Activated CD8-positive, alpha-beta memory T cell treated with anti-CD3 and anti-CD28 coated beads for 24 hours (primary cell): Measurements from ENCODE around the gene NUP210L.
"Not testable (repeated sequence)": the region's sequence is repeated elsewhere in the genome, so short reads cannot be mapped to it uniquely, and the experiment has no call there.

Experiments
- DNase-seq: peaks from one replicate; pipeline ENCODE4 v3.0.0-alpha.2; 2020

The NUP210L gene

DNA sequence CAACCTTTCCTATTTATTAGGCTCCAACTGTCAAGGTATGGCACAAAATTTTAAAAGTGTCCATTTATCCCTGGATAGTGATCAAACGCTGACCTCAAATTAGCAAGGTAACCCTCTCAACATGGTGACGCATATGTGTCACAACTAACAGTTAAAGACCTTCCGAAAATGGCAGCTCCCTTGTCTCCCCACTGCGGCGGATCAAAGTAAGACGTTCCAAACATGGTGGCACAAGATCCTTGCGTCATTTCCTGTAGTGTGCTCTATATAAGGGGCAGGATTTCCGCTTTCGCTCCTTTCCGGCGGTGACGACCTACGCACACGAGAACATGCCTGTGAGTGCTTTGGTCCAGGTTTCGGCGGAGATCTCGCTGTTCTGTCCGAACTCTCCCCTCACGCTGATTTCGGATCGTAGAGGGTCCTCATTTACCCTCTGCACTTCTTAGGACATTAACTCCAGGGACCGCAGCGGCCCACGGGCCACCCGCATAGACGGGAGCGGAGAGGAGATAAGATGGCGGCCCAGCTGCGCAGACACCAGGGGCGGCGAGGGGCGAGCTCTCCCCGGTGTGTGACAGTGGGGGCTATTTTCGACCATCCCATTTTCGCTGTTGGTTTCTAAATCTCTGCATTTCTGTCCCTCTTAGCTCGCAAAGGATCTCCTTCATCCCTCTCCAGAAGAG is 164.3 kb downstream of the NUP210L start, which contains the start of gene RPS27:
TSS of gene RPS27 (plus strand) at position 295 of the 683 bp plus-strand sequence. CDS start at position 330, 35 bp downstream.
- peak; percentile 94 for DNase-seq

DNA sequence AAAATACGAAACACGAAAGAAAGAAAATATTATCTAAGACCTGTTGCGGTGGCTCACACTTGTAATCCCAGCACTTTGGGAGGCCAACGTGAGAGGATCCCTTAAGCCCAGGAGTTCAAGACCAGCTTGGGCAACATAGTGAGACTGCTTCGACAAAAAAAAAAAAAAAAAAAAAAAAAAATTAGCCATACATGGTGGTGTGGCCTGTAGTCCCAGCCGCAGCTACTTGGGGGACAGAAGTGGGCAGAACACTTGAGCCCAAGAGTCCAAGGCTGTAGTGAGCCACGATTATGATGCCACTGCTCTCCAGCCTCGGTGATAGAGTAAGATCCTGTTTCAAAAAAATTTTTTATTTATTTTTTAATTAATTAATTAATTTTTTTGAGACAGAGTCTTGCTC is 167.3 kb downstream of the NUP210L start:
- DNase-seq = no peak

- peak; percentile 75 for DNase-seq
Observed at GRCh38 chr1:153985941-153986761, 168.7 kb downstream of the NUP210L start, which contains the start of gene RAB13. Gene RAB13, minus strand, starts transcription at chr1:153986339. Its CDS starts 103 bp downstream, at chr1:153986236.

- DNase-seq = peak; percentile 75
Observed at GRCh38 chr1:153985341-153985912, 169.4 kb downstream of the NUP210L start.

DNA sequence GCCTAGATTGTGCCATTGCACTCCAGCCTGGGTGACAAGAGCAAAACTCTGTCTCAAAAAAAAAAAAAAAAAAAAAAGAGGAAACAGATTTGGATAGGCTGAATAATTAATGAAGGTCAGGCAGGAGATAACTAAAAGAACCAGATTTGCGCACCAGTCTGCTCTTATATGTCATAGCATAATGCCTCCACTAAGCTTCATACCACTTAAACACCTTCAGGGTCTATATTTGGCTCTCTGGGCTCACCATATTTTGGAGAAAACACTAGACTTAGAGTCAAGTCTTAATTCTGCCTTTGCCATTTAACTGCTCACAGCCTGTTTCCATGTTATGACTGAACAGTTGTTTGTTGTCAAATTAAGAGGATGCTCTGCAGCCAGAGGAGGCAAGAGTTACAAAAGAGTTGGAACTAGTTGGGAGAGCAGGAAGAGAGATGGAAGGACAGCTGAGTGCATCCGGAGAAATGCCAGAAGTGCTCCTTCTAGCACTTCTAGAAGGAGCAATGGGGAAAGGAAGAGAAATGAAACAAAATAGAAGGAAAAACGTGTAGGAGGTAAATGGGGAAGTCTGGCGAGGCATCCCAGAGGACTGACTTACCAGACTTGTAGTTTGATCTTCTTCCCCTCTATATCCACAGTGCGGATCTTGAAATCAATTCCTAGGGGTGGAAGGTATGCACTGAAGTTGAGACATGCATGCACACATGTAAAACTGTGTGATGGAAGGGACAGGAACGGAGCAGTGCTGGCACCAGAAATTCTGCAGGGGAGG is 170.6 kb downstream of the NUP210L start:
- no peak for DNase-seq

GRCh38 chr1:153981735-153982134 is 173.1 kb downstream of the NUP210L start:
- not testable (repeated sequence) for DNase-seq

GRCh38 chr1:153979091-153979490 is 175.8 kb downstream of the NUP210L start:
- not testable (repeated sequence) for DNase-seq

GRCh38 chr1:153978274-153978909 is 176.5 kb downstream of the NUP210L start:
- no peak for DNase-seq

DNA sequence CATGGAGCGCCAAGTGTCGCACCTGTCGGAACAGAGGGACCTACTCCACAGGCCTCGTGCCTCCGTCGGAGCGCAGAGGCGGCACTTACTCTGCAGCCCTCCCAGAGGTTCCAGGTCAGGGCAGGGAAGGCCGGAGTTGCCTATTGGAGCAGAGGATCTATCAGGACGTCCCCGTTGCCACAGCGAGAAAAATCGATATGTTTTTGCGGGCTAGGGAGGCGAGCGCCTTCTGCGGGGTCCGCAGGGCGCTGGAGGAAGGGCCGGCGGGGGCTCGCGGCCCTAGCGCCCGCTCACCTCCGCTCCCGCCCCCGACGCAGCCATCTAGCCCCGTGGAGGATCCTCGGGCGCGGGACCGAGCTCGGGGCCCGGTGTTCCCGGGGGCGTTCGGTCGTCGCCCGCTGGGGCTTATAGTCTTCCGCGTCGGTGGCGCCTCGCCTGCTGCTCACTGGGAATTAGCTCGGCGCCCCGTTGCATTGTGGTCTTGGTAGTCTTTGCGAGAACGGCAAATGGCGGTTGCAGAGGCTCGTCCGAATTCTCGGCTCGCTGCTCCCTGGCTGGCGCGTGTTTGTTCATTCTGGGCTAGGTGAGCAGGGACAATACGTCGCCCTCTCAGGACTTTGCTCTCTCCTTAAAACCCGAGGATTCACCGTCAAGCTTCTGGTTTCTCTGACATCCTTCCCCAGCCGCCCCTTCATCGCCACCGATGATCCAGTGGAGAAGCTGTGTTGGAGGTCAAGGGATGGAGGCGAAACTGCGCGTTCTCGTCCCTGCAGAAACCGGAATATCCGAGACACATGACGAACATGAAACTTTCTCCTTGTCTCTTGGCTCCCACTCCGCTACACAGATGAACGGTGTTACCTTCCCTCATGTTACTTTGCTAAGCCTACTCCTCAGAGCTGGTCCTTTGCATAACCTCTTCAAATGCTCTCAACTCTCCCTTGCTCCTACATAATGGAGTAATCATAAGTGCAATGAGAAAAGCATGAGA is 177.3 kb downstream of the NUP210L start, which contains the start of gene JTB:
TSS of gene JTB (minus strand) at position 425 of the 991 bp plus-strand sequence. CDS start at position 3, 422 bp downstream.
- DNase-seq = peak; percentile 91

GRCh38 chr1:153976819-153977249 is 178.0 kb downstream of the NUP210L start:
- no peak for DNase-seq

- DNase-seq = no peak
Observed at GRCh38 chr1:153973525-153973924, 181.3 kb downstream of the NUP210L start.

DNA sequence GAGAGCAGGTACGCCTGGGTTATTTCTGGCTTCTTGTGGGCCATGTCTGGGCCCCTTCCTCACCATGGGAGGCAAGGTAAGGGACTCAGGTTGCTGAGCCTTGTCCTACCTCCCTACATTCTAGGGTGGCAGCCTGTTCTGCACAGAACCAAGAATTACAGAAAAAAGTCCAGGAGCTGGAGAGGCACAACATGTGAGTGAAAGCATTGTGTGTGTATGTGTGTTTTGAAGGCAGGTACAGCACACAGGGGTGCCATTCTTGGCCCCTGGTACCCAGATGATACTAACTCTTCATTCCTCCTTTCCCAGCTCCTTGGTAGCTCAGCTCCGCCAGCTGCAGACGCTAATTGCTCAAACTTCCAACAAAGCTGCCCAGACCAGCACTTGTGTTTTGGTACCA is 181.8 kb downstream of the NUP210L start:
- no peak for DNase-seq

GRCh38 chr1:153970346-153970745 is 184.5 kb downstream of the NUP210L start:
- DNase-seq = no peak

DNA sequence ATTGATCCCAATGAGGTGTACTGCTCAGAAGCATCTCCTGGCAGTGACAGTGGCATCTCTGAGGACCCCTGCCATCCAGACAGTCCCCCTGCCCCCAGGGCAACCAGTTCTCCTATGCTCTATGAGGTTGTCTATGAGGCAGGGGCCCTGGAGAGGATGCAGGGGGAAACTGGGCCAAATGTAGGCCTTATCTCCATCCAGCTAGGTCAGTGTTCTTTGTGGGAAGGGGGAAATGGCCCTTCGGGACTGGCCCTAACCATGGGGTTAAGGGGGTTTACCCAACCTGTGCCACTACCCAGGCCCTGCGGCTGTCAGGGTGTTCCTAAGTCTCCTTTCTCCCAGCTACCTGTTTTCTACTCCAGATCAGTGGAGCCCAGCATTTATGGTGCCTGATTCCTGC is 185.9 kb downstream of the NUP210L start:
- no peak for DNase-seq

GRCh38 chr1:153968408-153968807 is 186.5 kb downstream of the NUP210L start:
- DNase-seq = no peak

GRCh38 chr1:153968000-153968363 is 186.9 kb downstream of the NUP210L start:
- no peak for DNase-seq

DNA sequence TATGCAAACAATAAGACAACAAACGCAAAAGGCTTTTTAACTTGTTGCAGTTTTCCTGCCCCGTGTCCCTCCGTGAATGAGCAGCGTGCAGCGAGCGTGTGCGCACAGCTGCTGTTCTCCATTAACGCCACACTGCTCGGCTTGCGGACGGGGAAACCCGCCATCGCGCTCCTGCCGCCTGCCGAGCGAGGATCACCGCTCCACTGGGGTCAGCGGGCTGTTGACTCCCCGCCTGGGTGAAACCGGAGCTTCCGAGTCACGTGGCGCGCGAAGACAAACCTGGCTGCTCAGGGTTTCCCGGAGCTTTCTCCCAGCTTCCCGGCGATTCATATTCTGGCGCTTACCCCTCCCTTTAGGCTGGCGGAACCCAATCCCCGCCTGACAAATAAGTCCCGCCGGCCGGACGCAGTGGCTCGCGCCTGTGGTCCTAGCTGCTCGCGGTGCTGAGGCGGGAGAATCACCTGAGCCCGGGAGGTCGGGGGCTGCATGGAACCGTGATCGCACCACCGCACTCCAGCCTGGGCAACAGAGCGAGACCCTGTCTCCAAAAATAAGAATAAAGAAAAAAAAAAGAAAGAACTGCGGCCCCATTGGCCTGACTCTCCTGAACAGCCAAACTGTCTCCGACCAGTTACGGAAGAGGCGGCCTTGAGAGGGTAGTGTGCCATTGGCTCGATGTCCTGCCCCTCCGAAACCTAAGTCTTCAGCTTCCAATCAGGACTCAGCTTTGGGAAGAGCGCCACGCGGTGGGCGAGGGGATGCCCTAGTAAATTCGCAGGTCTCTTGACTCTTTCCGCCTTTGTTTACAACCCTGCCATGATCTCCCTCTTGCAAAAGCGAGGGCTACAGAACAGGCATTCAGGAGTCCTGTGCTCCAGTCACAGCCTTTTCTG is 187.5 kb downstream of the NUP210L start, which contains the start of gene CREB3L4:
TSS of gene CREB3L4 (plus strand) at position 796 of the 893 bp plus-strand sequence. CDS start 624 bp downstream, outside the sequence.
- DNase-seq = peak; percentile 89

DNA sequence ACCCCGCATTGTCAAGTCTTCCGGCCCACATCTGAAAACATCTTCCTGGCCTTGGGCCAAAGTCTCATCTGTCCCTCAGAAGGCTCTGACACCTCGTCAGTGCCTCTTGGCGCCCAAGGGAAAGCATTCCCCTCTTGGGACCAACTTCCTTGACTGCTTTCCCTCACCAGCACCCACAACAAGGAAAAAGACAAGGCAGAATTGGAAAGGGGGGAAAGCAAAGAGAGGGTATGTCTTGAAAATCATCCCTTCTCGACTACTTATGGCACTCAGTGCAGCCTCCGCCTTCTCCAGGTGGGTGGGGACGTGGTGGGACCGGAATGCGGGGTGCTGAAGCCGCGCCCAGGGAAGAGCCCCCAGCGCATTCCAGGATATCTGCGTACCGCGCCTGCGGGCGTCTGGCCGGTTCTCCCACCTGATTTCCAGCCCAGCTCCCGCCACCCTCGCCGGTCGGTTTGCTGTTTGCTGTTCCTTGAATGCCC is 191.0 kb downstream of the NUP210L start:
- DNase-seq = no peak
